ENCODE results near the gene MBOAT1.

The MBOAT1 gene

GRCh38 chr6:20129290-20130088, 82.8 kb downstream of the MBOAT1 start:
- DNase-seq = no peak

GRCh38 chr6:20128018-20128417, 84.3 kb downstream of the MBOAT1 start:
- DNase-seq = no peak

GRCh38 chr6:20126789-20127653, 85.2 kb downstream of the MBOAT1 start:
- peak; percentile 26 for DNase-seq

GRCh38 chr6:20126102-20126752, 86.0 kb downstream of the MBOAT1 start:
- DNase-seq = no peak

GRCh38 chr6:20124545-20124944, 87.7 kb downstream of the MBOAT1 start:
- DNase-seq = no peak

- no peak for DNase-seq
Measured at GRCh38 chr6:20119485-20119884, 92.8 kb downstream of the MBOAT1 start.

- DNase-seq = no peak
Measured at GRCh38 chr6:20118892-20119291, 93.4 kb downstream of the MBOAT1 start.

- no peak for DNase-seq
Measured at GRCh38 chr6:20117474-20117873, 94.8 kb downstream of the MBOAT1 start.

GRCh38 chr6:20116792-20117191, 95.5 kb downstream of the MBOAT1 start:
- DNase-seq = no peak

GRCh38 chr6:20115246-20115980, 96.9 kb downstream of the MBOAT1 start:
- DNase-seq = no peak

- DNase-seq = no peak
Measured at GRCh38 chr6:20113649-20114224, 98.5 kb downstream of the MBOAT1 start.

- no peak for DNase-seq
Measured at GRCh38 chr6:20112841-20113240, 99.4 kb downstream of the MBOAT1 start.

- no peak for DNase-seq
Measured at GRCh38 chr6:20112241-20112640, 100.0 kb downstream of the MBOAT1 start.

- DNase-seq = no peak
Measured at GRCh38 chr6:20110478-20110877, 101.8 kb downstream of the MBOAT1 start.

GRCh38 chr6:20109526-20109925, 102.7 kb downstream of the MBOAT1 start:
- DNase-seq = no peak

- DNase-seq = no peak
Measured at GRCh38 chr6:20105838-20106237, 106.4 kb downstream of the MBOAT1 start.

- DNase-seq = no peak
Measured at GRCh38 chr6:20104696-20105095, 107.6 kb downstream of the MBOAT1 start.

GRCh38 chr6:20102397-20103073, 109.7 kb downstream of the MBOAT1 start:
- no peak for DNase-seq

- DNase-seq = no peak
Measured at GRCh38 chr6:20099156-20099555, 113.1 kb downstream of the MBOAT1 start.

- no peak for DNase-seq
Measured at GRCh38 chr6:20098267-20098876, 113.9 kb downstream of the MBOAT1 start.

GRCh38 chr6:20096536-20096935, 115.7 kb downstream of the MBOAT1 start:
- no peak for DNase-seq

All from 8988T (cell line).